DND-41 (cell line): ENCODE data around the gene ATP13A4.

Experiments
- ATAC-seq: fragments of 200-7000 bp; cut with Tn5 transposase; 3 replicates; pipeline ENCODE4 v1.9.1; 2021; ENCODE audit warnings: low read depth; ENCODE audit not compliant: insufficient read depth
- DNase-seq: peaks from one replicate; pipeline ENCODE4 v3.0.0-alpha.2; 2020
- H2AFZ ChIP-seq: 2 replicates; pipeline ENCODE4 v1.6.0; 2012; ENCODE audit warnings: low read depth, low read length
- H3K27ac ChIP-seq: 2 replicates; pipeline ENCODE4 v1.5.1; 2012; ENCODE audit warnings: low read length, inconsistent platforms
- H3K27me3 ChIP-seq: fragments of 200-600 bp; sonication (generic); 2 replicates; pipeline ENCODE4 v1.6.0; 2012; ENCODE audit warnings: low read length, mild to moderate bottlenecking, inconsistent platforms; ENCODE audit not compliant: insufficient read depth, poor library complexity
- H3K36me3 ChIP-seq: 2 replicates; pipeline ENCODE4 v1.5.1; 2012; ENCODE audit warnings: low read length, inconsistent platforms; ENCODE audit not compliant: insufficient read depth
- H3K4me1 ChIP-seq: 2 replicates; pipeline ENCODE4 v1.5.1; 2012; ENCODE audit warnings: mild to moderate bottlenecking, low read length; ENCODE audit not compliant: insufficient read depth
- H3K4me2 ChIP-seq: 2 replicates; pipeline ENCODE4 v1.6.0; 2012; ENCODE audit warnings: mild to moderate bottlenecking, moderate library complexity, low read length, inconsistent platforms; ENCODE audit not compliant: insufficient read depth
- H3K4me3 ChIP-seq, 2 experiments: fragments of 200-600 bp in 1 of 2; shearing (Covaris generic) in 1 of 2; 2 replicates each; pipeline ENCODE4 v1.5.1; 2012 to 2016; ENCODE audit warnings: inconsistent platforms in 2 of 2, low read length in 2 of 2, mild to moderate bottlenecking in 2 of 2, low read depth in 1 of 2, moderate library complexity in 1 of 2
- H3K79me2 ChIP-seq: 2 replicates; pipeline ENCODE4 v1.6.0; 2012; ENCODE audit warnings: low read length, inconsistent platforms; ENCODE audit not compliant: insufficient read depth
- H3K9ac ChIP-seq: 2 replicates; pipeline ENCODE4 v1.6.0; 2012; ENCODE audit warnings: low read depth, mild to moderate bottlenecking, inconsistent platforms, low read length, moderate library complexity
- H3K9me3 ChIP-seq: 2 replicates; pipeline ENCODE4 v1.5.1; 2012; ENCODE audit warnings: low read length, moderate library complexity, mild to moderate bottlenecking, inconsistent platforms; ENCODE audit not compliant: insufficient read depth, severe bottlenecking
- H4K20me1 ChIP-seq: 2 replicates; pipeline ENCODE4 v1.6.0; 2012; ENCODE audit warnings: low read length; ENCODE audit not compliant: insufficient read depth
- CTCF ChIP-seq: IDR thresholded peaks from 2 replicates; pipeline ENCODE4 v1.5.1; 2012; ENCODE audit warnings: borderline replicate concordance, low read length, moderate library complexity, mild to moderate bottlenecking; ENCODE audit not compliant: poor library complexity, severe bottlenecking; ENCODE audit errors: extremely low read depth
- EZH2 ChIP-seq: IDR thresholded peaks from 3 replicates; pipeline ENCODE4 v1.6.1; 2012; ENCODE audit warnings: borderline replicate concordance, low read depth, mild to moderate bottlenecking, moderate library complexity, low read length, inconsistent platforms; ENCODE audit not compliant: severe bottlenecking

The ATP13A4 gene

GRCh38 chr3:193496658-193497057, 58.0 kb downstream of the ATP13A4 start:
- DNase-seq: no peak
- no peaks in the 10 kb centered on the region for H3K36me3 ChIP-seq
- H3K9ac ChIP-seq: no peak overlapping the region
- peaks cover 2% of the 10 kb centered on the region for H3K27me3 ChIP-seq
- no peaks in the 10 kb centered on the region for H3K79me2 ChIP-seq
- H3K4me1 ChIP-seq: no peaks in the 10 kb centered on the region
- no peak overlapping the region for H3K4me2 ChIP-seq
- no peak for ATAC-seq
- no peak overlapping the region for H2AFZ ChIP-seq
- H3K27ac ChIP-seq: no peak overlapping the region
- H3K9me3 ChIP-seq: no peaks in the 10 kb centered on the region
- H3K4me3 ChIP-seq: no peak overlapping the region
- H4K20me1 ChIP-seq: no peaks in the 10 kb centered on the region
- TF ChIP-seq EZH2: no peak
- no peak for TF ChIP-seq CTCF

- ATAC-seq: no peak
- H3K4me1 ChIP-seq: no peaks in the 10 kb centered on the region
- H3K36me3 ChIP-seq: no peaks in the 10 kb centered on the region
- DNase-seq: no peak
- H3K27me3 ChIP-seq: no peaks in the 10 kb centered on the region
- H3K4me3 ChIP-seq: no peak overlapping the region
- H3K79me2 ChIP-seq: no peaks in the 10 kb centered on the region
- no peak overlapping the region for H3K4me2 ChIP-seq
- no peak overlapping the region for H3K9ac ChIP-seq
- no peak overlapping the region for H2AFZ ChIP-seq
- no peaks in the 10 kb centered on the region for H4K20me1 ChIP-seq
- H3K27ac ChIP-seq: no peak overlapping the region
- no peaks in the 10 kb centered on the region for H3K9me3 ChIP-seq
- TF ChIP-seq CTCF: no peak
- TF ChIP-seq EZH2: no peak
Measured at GRCh38 chr3:193491026-193491425, 63.7 kb downstream of the ATP13A4 start.

- Histone ChIP-seq H3K27me3 (no peaks in the 10 kb centered on the region), H3K9me3 (no peaks in the 10 kb centered on the region), H3K36me3 (no peaks in the 10 kb centered on the region), H3K9ac (no peak overlapping the region), H2AFZ (no peak overlapping the region), H3K4me2 (no peak overlapping the region), H4K20me1 (no peaks in the 10 kb centered on the region), H3K27ac (no peak overlapping the region), H3K79me2 (no peaks in the 10 kb centered on the region), H3K4me3 (no peak overlapping the region), H3K4me1 (no peaks in the 10 kb centered on the region)
- DNase-seq (no peak), ATAC-seq (no peak)
- TF ChIP-seq EZH2 (no peak), CTCF (no peak)
Measured at GRCh38 chr3:193490580-193490979, 64.1 kb downstream of the ATP13A4 start.

GRCh38 chr3:193489949-193490348, 64.7 kb downstream of the ATP13A4 start:
- no peaks in the 10 kb centered on the region for H3K9me3 ChIP-seq
- ATAC-seq (no peak), DNase-seq (no peak)
- H3K4me2 ChIP-seq: no peak overlapping the region
- H3K36me3 ChIP-seq: no peaks in the 10 kb centered on the region
- no peak overlapping the region for H3K27ac ChIP-seq
- H3K27me3 ChIP-seq: no peaks in the 10 kb centered on the region
- no peak overlapping the region for H3K9ac ChIP-seq
- no peak overlapping the region for H2AFZ ChIP-seq
- no peak overlapping the region for H3K4me3 ChIP-seq
- no peaks in the 10 kb centered on the region for H3K4me1 ChIP-seq
- TF ChIP-seq EZH2 (no peak), CTCF (no peak)
- no peaks in the 10 kb centered on the region for H4K20me1 ChIP-seq
- no peaks in the 10 kb centered on the region for H3K79me2 ChIP-seq
